ENCODE data around the gene EHF.

GRCh38 chr11:34643311-34643710 lies 22.4 kb downstream of the EHF start:
- TF ChIP-seq KLF16 (IDR thresholded peaks at IDR 0.05) = no peak
- TF ChIP-seq HMBOX1 (IDR thresholded peaks at IDR 0.05) = no peak
- TF ChIP-seq YY1 (IDR thresholded peaks at IDR 0.05; ENCODE audit: borderline replicate concordance in 1 of 3, control insufficient read depth in 1 of 3, extremely low read depth in 1 of 3, insufficient read depth in 3 of 3, insufficient read length in 1 of 3, insufficient replicate concordance in 2 of 3, low read depth in 1 of 3, low read length in 2 of 3) = no peak
- TF ChIP-seq MYC (IDR thresholded peaks at IDR 0.05; ENCODE audit: low read depth, low read length) = no peak
- no peak for TF ChIP-seq MYC (CRISPR knock-in tag; IDR thresholded peaks at IDR 0.05; ENCODE audit: borderline replicate concordance, low read depth)
- no peak for TF ChIP-seq CTCF (IDR thresholded peaks at IDR 0.05 in 2 of 3, conservative IDR thresholded peaks at IDR 0.05 in 1 of 3; ENCODE audit: insufficient read depth in 2 of 3, low read depth in 1 of 3, low read length in 3 of 3)
- no peak for TF ChIP-seq MAX (CRISPR knock-in tag; IDR thresholded peaks at IDR 0.05)
- TF ChIP-seq BHLHE40 (IDR thresholded peaks at IDR 0.05; ENCODE audit: low read length) = no peak
- TF ChIP-seq ZNF23 (CRISPR knock-in tag; IDR thresholded peaks at IDR 0.05) = no peak
- TF ChIP-seq BRCA1 (IDR thresholded peaks at IDR 0.05) = no peak
- TF ChIP-seq BRCA1 (CRISPR knock-in tag; IDR thresholded peaks at IDR 0.05) = no peak
- no peak for TF ChIP-seq TGIF2 (CRISPR knock-in tag; IDR thresholded peaks at IDR 0.05)
- no peak for TF ChIP-seq HDAC2 (IDR thresholded peaks at IDR 0.05)
- no peak for TF ChIP-seq MNT (conservative IDR thresholded peaks at IDR 0.05)

All from K562 (cell line).